ENCODE results near the gene C11orf21.
A peak's percentile ranks its signal among the peaks of the same experiment; 100 is the strongest.

The C11orf21 gene

DNA sequence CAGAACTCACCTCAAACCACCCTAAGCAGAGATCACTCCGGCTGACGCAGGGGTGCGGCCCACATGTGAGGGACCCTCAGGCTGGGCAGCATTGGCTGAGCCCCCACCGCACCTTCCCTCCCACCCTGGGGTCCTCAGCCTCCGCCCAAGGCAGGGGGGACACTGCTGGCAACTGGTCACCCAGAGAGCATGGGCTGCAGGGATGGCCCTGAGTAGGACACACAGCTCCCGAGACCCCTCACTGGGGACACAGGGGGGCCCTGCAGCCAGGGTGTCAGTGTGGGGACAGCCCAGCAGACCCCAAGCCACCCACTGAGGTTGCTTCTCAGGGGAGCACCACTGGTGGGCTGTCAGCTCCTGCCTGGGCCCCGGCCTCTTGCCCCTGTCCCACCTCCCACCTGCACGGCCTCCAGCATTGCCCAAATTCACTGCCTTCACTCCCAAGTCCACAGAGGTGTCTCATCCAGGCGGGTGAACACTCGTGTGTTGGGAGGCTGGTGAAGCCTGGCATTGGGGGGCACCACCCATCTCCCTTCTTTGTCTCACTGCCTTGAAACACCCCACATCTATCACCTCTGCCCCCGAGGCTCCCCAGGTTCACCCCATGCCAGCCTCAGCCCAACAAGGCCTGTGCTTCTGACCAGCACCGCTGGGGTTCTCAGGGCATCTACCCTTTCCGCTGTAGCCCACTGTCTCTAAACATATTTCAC is 4.7 kb downstream of the C11orf21 start:
- TF ChIP-seq, protein P1, sequence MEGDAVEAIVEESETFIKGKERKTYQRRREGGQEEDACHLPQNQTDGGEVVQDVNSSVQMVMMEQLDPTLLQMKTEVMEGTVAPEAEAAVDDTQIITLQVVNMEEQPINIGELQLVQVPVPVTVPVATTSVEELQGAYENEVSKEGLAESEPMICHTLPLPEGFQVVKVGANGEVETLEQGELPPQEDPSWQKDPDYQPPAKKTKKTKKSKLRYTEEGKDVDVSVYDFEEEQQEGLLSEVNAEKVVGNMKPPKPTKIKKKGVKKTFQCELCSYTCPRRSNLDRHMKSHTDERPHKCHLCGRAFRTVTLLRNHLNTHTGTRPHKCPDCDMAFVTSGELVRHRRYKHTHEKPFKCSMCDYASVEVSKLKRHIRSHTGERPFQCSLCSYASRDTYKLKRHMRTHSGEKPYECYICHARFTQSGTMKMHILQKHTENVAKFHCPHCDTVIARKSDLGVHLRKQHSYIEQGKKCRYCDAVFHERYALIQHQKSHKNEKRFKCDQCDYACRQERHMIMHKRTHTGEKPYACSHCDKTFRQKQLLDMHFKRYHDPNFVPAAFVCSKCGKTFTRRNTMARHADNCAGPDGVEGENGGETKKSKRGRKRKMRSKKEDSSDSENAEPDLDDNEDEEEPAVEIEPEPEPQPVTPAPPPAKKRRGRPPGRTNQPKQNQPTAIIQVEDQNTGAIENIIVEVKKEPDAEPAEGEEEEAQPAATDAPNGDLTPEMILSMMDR (conservative IDR thresholded peaks at IDR 0.05), result no peak
- H3K27ac ChIP-seq, result no peak overlapping the region

DNA sequence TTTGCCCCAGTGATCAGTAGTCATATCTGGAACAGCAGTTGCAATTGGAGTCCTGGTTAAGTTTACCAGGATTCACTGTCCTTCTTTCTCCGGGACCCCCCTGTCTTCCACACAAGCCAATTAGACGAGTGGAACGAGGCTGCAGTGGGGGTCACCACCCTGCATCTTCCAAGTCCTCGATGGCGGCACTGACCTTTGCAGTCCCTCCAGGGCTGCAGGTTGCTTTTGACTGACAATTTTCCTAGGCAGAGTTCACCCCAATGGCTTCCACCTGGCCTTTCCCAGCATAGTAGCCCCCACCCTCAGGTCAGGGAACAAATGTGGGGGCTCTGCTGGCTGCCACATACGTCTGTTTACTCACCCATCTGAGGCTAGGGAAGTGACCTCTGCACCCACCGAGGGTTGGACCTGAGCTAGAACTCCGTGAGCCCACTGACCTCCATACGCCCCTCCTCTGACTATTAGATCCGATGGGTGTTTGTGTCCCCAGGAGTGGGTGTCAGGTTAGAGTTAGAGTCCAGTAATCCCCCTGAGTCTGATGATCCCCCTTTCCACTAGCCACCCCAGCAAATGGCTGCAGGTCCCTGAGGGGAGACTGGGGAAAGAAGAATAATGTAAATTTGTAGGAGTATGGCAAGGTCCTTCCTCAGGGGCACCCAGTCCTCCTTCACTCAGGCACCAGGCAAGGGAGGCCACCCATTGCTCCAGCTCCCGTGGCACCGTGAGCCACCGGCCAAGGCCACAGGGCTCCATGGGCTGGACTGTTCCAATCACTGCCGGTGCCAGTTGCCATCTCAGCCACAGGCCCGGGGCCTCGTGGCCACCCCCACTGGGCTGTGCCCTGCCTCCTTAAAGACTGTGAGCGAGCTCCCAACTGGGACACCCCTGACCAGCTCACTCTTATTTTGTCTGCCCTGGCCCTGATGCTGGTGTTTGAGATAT is 5.5 kb downstream of the C11orf21 start:
- TF ChIP-seq, protein P1 (conservative IDR thresholded peaks at IDR 0.05), result no peak
- H3K27ac ChIP-seq, result no peak overlapping the region

DNA sequence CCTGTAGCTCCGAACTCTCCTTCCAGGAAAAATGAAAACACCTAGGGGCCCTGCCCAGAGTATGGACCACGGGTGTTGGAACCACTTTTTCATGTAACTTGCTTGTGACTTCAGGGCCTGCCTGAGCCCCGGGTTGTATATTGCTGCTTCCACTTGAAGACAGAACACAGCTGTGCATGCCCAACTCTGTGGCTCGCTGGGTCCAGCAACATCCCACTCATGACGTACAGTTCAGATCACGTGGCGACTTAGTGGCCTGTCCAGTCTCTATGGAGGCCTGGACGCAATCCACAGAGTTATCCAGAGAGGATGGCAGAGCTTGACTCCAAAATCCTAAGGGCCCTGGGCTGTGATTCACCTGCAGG is 6.8 kb downstream of the C11orf21 start:
- H3K27ac ChIP-seq, result no peak overlapping the region
- TF ChIP-seq, protein P1 (conservative IDR thresholded peaks at IDR 0.05), result no peak

DNA sequence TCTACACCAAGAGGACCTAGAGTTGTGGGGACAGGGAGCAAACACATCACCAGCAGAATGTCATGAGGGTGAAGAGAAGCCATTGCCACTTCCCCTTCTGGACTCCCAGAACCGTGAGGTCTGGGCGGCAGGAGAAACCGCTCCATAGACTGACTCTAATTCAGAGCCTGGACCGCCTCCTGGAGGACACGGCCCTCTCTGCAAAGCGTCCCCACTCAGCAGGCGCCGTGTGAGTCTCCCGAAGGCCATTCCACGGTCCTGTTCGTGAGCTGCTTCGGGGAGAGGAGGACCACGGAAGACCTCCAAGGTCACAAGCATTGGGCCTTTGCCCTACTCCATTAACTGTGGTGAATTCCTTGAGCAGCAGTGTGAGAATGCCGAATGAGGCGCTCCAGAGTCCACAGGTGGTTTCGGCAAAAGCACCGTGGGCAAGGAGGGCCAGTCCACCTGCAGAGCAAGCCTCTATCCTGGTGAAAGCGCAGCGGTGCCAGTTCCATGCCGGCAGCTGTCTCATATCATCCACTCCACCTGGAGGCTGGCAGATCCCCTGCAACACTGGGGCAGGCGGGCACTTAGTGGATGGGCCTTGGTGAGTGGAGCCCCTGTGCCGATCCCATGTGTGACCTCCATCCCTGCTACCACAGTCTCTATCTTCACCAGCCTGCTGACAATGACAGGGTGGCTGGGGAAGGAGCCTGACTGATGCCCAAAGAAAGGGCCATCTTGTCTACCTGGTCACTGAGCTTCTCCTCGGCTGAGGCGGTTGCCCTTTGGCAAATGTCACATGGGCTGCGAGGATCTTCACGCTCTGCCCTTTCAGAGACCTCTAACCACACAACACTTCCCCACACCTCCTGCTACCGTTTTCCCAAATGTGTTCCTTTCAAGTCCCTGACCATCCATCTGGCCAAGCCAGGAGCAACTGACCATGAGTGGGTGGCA is 7.5 kb downstream of the C11orf21 start:
- TF ChIP-seq, protein P1 (conservative IDR thresholded peaks at IDR 0.05), result no peak
- H3K27ac ChIP-seq, result no peak overlapping the region

DNA sequence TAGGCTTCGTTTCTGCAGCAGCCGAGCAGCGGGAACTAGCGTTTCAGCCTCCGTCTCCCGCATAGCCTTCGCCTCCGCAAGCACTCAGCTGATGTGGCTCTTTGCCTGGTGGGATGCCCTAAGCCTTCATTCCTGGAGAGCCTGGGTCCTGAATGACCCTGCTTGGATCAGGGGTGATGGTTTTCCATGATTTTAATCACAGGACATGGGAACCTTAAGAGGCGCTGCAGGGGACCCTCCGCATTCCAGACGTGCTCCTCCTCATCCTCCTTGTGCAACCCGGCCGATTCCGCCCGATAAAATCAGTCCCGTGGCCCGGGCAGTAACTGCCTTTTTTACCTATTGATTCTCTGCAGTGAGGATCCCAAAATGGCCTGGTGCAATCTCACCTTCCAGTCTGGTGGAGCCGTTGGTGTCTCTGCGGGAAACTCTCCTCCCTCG is 8.2 kb downstream of the C11orf21 start:
- TF ChIP-seq, protein P1 (conservative IDR thresholded peaks at IDR 0.05), result no peak
- no peak overlapping the region for H3K27ac ChIP-seq

DNA sequence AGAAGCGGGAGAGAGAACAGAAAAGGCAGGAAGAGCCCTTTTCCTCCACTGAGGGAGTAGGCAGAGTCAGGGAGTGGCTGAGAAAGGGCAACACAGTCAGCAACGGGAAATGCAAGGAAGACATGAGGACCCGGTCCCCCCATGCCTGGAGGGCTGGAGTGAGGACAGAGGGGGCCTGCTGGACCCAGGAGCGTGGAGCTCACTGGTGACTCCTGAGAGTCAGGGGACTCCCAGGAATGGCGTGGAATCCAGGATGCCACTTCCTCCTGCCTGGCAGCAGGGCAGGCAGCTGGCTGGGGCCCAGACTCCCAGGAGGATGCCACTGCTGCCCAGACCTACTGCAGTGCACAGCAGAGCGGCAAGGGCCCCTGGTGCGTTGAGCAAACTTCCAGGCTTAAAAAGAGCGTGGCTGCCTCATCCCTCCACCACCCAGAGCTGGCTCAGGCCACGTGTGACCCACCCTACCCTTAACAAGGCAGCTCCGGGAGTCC is 11.3 kb downstream of the C11orf21 start:
- H3K27ac ChIP-seq, result peak overlapping the region; percentile 15; the same call in 1 of the 2 replicates
- TF ChIP-seq, protein P1 (conservative IDR thresholded peaks at IDR 0.05), result no peak
